Measurements from ENCODE around the gene OSBPL9.

- TF ChIP-seq POLR2AphosphoS5 (IDR thresholded peaks at IDR 0.05; ENCODE audit: low read depth, low read length) (no peak), POLR2A (IDR thresholded peaks at IDR 0.05; ENCODE audit: low read depth, low read length) (no peak), TAF1 (IDR thresholded peaks at IDR 0.05; ENCODE audit: low read depth, low read length) (no peak), SPI1 (IDR thresholded peaks at IDR 0.05; ENCODE audit: low read depth, low read length) (no peak), POU2F2 (IDR thresholded peaks at IDR 0.05; ENCODE audit: low read depth, low read length) (no peak), PAX5 (IDR thresholded peaks at IDR 0.05; ENCODE audit: insufficient read depth, low read length, severe bottlenecking) (no peak)
Measured at GRCh38 chr1:51654000-51654399, 37.1 kb downstream of the OSBPL9 start.
